ENCODE data around the gene GZF1. TPM values are rescaled to one million over a fixed set of nuclear protein-coding genes. Genes with fewer than 3 reads are reported as not detected.

The GZF1 gene
- total RNA-seq, 1 donor from 2014 or later: 24.9 TPM

GRCh38 chr20:23317081-23317480 lies 44.9 kb upstream of the GZF1 start:
- H3K27ac ChIP-seq (replicated peaks): no peak overlapping the region
- H3K27me3 ChIP-seq (ENCODE audit: low read depth): no peaks in the 10 kb centered on the region
- H3K9me3 ChIP-seq (replicated peaks): no peaks in the 10 kb centered on the region
- intact Hi-C loops (cut with micrococcal nuclease): no loop called here
- H3K4me1 ChIP-seq: peaks cover 31% of the 10 kb centered on the region
- DNase-seq: no peak
- no peak for TF ChIP-seq CTCF (IDR thresholded peaks at IDR 0.05; ENCODE audit: borderline replicate concordance)
- H3K36me3 ChIP-seq: no peaks in the 10 kb centered on the region
- H3K4me3 ChIP-seq: no peak overlapping the region

- intact Hi-C loops (cut with micrococcal nuclease): no loop called here
- TF ChIP-seq CTCF (IDR thresholded peaks at IDR 0.05; ENCODE audit: borderline replicate concordance): no peak
- H3K27me3 ChIP-seq (ENCODE audit: low read depth): no peaks in the 10 kb centered on the region
- no peaks in the 10 kb centered on the region for H3K36me3 ChIP-seq
- H3K27ac ChIP-seq (replicated peaks): no peak overlapping the region
- no peak for DNase-seq
- H3K4me3 ChIP-seq: no peak overlapping the region
- no peaks in the 10 kb centered on the region for H3K9me3 ChIP-seq (replicated peaks)
- H3K4me1 ChIP-seq: peaks cover 25% of the 10 kb centered on the region
These were observed 43.6 kb upstream of the GZF1 start for GRCh38 chr20:23318347-23318746.

- Histone ChIP-seq H3K4me3 (no peak overlapping the region), H3K27me3 (ENCODE audit: low read depth) (no peaks in the 10 kb centered on the region), H3K27ac (replicated peaks) (no peak overlapping the region), H3K4me1 (peaks cover 12% of the 10 kb centered on the region), H3K9me3 (replicated peaks) (no peaks in the 10 kb centered on the region), H3K36me3 (no peaks in the 10 kb centered on the region)
- peak; percentile 36 for TF ChIP-seq CTCF (IDR thresholded peaks at IDR 0.05; ENCODE audit: borderline replicate concordance)
- no peak for DNase-seq
- intact Hi-C loops (cut with micrococcal nuclease): no loop called here
These were observed 41.7 kb upstream of the GZF1 start for GRCh38 chr20:23320317-23320716.

- Histone ChIP-seq H3K27me3 (ENCODE audit: low read depth) (no peaks in the 10 kb centered on the region), H3K4me1 (no peaks in the 10 kb centered on the region), H3K4me3 (no peak overlapping the region), H3K9me3 (replicated peaks) (peaks cover 3% of the 10 kb centered on the region), H3K27ac (replicated peaks) (no peak overlapping the region), H3K36me3 (no peaks in the 10 kb centered on the region)
- intact Hi-C loops (cut with micrococcal nuclease): no loop called here
- TF ChIP-seq CTCF (IDR thresholded peaks at IDR 0.05; ENCODE audit: borderline replicate concordance): no peak
- DNase-seq: no peak
These were observed 36.9 kb upstream of the GZF1 start for GRCh38 chr20:23325107-23325506.

- Histone ChIP-seq H3K9me3 (replicated peaks) (peaks cover 4% of the 10 kb centered on the region), H3K4me1 (no peaks in the 10 kb centered on the region), H3K27ac (replicated peaks) (no peak overlapping the region), H3K27me3 (ENCODE audit: low read depth) (no peaks in the 10 kb centered on the region), H3K36me3 (no peaks in the 10 kb centered on the region), H3K4me3 (no peak overlapping the region)
- no peak for TF ChIP-seq CTCF (IDR thresholded peaks at IDR 0.05; ENCODE audit: borderline replicate concordance)
- intact Hi-C loops (cut with micrococcal nuclease): no loop called here
- no peak for DNase-seq
These were observed 35.2 kb upstream of the GZF1 start for GRCh38 chr20:23326774-23327173.
